Measurements from ENCODE around the gene POGZ. TPM values are rescaled to one million over a fixed set of nuclear protein-coding genes. Genes with fewer than 3 reads are reported as not detected.

Gene POGZ
- total and polyA plus RNA-seq, 2 of the 13 experiments (the other 11 are each of a cell fraction or from before 2014, with no cell fraction given): 15.3 to 45.6 TPM

DNA sequence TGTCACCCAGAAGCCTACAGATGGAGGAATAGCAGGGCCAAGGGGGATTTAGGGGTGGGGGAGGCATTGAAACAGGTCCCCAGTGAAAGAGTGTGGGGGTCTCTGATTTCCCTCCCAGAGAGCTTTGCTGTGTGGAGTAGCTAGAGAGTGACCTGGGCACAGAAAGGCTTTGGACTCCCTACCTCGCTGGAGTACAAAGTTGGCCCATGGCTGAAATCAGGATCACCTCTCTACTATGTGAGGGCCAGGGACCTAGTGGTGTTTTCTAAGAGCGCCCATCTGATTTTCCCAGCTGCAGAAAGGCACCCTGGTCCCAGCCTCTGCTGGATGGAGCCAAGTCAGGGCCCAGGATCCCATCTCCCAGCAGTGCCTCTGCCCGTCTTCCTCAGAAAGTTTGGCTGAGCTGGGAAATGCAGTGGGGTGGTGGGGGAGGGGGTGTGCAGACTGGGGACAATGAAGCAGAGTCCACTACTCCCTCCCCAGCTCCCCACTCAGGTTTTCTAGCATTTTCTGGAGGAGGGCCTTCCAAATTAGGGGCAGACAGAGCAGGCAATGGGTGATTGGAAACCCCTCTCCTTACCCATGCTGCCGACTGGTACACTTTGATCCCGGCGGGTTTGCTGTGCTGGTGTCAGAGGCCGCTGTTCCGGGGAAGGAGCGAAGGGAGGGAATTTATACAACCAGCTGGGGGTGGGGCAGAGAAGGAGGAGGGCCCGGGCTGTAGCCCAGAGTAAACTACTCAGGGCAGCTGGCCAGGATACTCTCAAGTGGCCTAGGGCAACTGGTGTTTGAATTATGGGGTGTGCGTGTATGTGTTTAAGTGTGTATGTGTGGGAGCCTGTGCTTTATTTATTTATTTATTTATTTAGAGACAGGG, 87.0 kb downstream of the POGZ start, which contains the start of gene SELENBP1:
Gene SELENBP1, minus strand, starts transcription at position 648 of the 877 bp plus-strand sequence. Its CDS starts 64 bp downstream, at position 584.
- peak; percentile 93 for ATAC-seq
- Histone ChIP-seq H3K79me2 (ENCODE audit: insufficient read depth, low read length) (peaks cover 5% of the 10 kb centered on the region), H3K4me3 (replicated peaks in 1 of 3; ENCODE audit: insufficient read depth in 1 of 3, low read depth in 2 of 3, low read length in 3 of 3) (peak within 1 kb of the TSS; percentile 61 to 79 (median 70)), H3K27ac (ENCODE audit: extremely low read length, insufficient read depth, low read length) (peak within 1 kb of the TSS; percentile 82), H3K9me3 (ENCODE audit: low read length) (no peaks in the 10 kb centered on the region), H4K20me1 (ENCODE audit: insufficient read depth, low read length) (no peaks in the 10 kb centered on the region), H3K27me3 (ENCODE audit: control insufficient read depth in 1 of 2, insufficient read depth in 2 of 2, low read length in 2 of 2) (no peaks in the 10 kb centered on the region; a peak in 1 of 5 replicates), H3K4me1 (ENCODE audit: insufficient read depth, low read length) (peaks cover 41% of the 10 kb centered on the region), H3K4me2 (ENCODE audit: low read depth, low read length) (peak within 1 kb of the TSS; percentile 98), H2AFZ (ENCODE audit: low read length) (peak within 1 kb of the TSS; percentile 88), H3K9ac (ENCODE audit: insufficient read depth, low read depth, low read length) (peak within 1 kb of the TSS; percentile 67), H3K36me3 (replicated peaks in 1 of 2; ENCODE audit: control insufficient read depth in 1 of 2, insufficient read depth in 2 of 2, low read length in 2 of 2) (peaks cover 0 to 2% of the 10 kb centered on the region in 2 experiments; a peak in 2 of 5 replicates)
- intact Hi-C loops (cut with micrococcal nuclease; ENCODE audit: unreplicated experiment): loop anchor here (1.0 to 2.0 kb wide), 2 partner anchors 20 to 25 kb away; partner anchors contain the start of gene RFX5
- peak; percentile 80 for FAIRE-seq
- CTCF ChIA-PET (ENCODE audit: low intra/inter-chr PET ratio, low total read pairs): no interaction called here
- 0% methylated on average over 8 of the region's 11 CpGs for WGBS (ENCODE audit: low lambda C conversion rate)
- BruUV-seq (replicated peaks): TSS peak; percentile 79
- in situ Hi-C loops (cut with HindIII; ENCODE audit: extremely low pct_ligation_motif_present, low pct_unique_long_range_greater_than_20kb): no loop called here
- POLR2A ChIA-PET: interaction anchor here (0.5 to 2.2 kb wide), 18 partner anchors 13 to 459 kb away, joined by 3 to 24 read pairs (median 4); partner anchors contain the start of genes LYSMD1, PI4KB, PSMB4 and RFX5
- peak; percentile 81 for DNase-seq (ENCODE audit: low spot score)
- TF ChIP-seq FOXA3 (CRISPR knock-in tag; IDR thresholded peaks at IDR 0.05) (0 out of 2 replicates have a peak, but pooled peaks have one; percentile 22), ETV5 (CRISPR knock-in tag; IDR thresholded peaks at IDR 0.05; ENCODE audit: borderline replicate concordance) (peak; percentile 39; the same call in 1 of the 2 replicates), SP1 (IDR thresholded peaks at IDR 0.05) (no peak), SP1 (CRISPR knock-in tag; IDR thresholded peaks at IDR 0.05) (peak; percentile 29; the same call in 1 of the 2 replicates), ZBTB20 (CRISPR knock-in tag; IDR thresholded peaks at IDR 0.05; ENCODE audit: borderline replicate concordance, low read depth) (peak; percentile 28; the same call in 1 of the 2 replicates), DNMT1 (CRISPR knock-in tag; IDR thresholded peaks at IDR 0.05) (no peak), TBX2 (CRISPR knock-in tag; IDR thresholded peaks at IDR 0.05; ENCODE audit: borderline replicate concordance) (peak; percentile 26), CC2D1A (CRISPR knock-in tag; IDR thresholded peaks at IDR 0.05) (no peak), MED1 (CRISPR knock-in tag; IDR thresholded peaks at IDR 0.05) (peak; percentile 44; the same call in 1 of the 2 replicates), POLR2G (IDR thresholded peaks at IDR 0.05; ENCODE audit: low read depth, low read length) (peak; percentile 93), SALL1 (CRISPR knock-in tag; IDR thresholded peaks at IDR 0.05) (peak; percentile 53), HNF4A (CRISPR knock-in tag; IDR thresholded peaks at IDR 0.05) (peak; percentile 67), RELA (CRISPR knock-in tag; IDR thresholded peaks at IDR 0.05) (no peak), ATAD3A (CRISPR knock-in tag; IDR thresholded peaks at IDR 0.05) (no peak), BRD4 (CRISPR knock-in tag; IDR thresholded peaks at IDR 0.05) (peak; percentile 59; the same call in 1 of the 2 replicates), ISL2 (CRISPR knock-in tag; IDR thresholded peaks at IDR 0.05) (peak; percentile 49; the same call in 1 of the 2 replicates), TAF1 (CRISPR knock-in tag; IDR thresholded peaks at IDR 0.05) (peak; percentile 69), KDM5B (CRISPR knock-in tag; IDR thresholded peaks at IDR 0.05; ENCODE audit: borderline replicate concordance) (peak; percentile 45; the same call in 1 of the 2 replicates)
- TF ChIP-seq, protein P1, sequence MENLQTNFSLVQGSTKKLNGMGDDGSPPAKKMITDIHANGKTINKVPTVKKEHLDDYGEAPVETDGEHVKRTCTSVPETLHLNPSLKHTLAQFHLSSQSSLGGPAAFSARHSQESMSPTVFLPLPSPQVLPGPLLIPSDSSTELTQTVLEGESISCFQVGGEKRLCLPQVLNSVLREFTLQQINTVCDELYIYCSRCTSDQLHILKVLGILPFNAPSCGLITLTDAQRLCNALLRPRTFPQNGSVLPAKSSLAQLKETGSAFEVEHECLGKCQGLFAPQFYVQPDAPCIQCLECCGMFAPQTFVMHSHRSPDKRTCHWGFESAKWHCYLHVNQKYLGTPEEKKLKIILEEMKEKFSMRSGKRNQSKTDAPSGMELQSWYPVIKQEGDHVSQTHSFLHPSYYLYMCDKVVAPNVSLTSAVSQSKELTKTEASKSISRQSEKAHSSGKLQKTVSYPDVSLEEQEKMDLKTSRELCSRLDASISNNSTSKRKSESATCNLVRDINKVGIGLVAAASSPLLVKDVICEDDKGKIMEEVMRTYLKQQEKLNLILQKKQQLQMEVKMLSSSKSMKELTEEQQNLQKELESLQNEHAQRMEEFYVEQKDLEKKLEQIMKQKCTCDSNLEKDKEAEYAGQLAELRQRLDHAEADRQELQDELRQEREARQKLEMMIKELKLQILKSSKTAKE (CRISPR knock-in tag; IDR thresholded peaks at IDR 0.05; ENCODE audit: borderline replicate concordance): no peak
- TF ChIP-seq, protein P2, sequence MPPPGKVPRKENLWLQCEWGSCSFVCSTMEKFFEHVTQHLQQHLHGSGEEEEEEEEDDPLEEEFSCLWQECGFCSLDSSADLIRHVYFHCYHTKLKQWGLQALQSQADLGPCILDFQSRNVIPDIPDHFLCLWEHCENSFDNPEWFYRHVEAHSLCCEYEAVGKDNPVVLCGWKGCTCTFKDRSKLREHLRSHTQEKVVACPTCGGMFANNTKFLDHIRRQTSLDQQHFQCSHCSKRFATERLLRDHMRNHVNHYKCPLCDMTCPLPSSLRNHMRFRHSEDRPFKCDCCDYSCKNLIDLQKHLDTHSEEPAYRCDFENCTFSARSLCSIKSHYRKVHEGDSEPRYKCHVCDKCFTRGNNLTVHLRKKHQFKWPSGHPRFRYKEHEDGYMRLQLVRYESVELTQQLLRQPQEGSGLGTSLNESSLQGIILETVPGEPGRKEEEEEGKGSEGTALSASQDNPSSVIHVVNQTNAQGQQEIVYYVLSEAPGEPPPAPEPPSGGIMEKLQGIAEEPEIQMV (CRISPR knock-in tag; IDR thresholded peaks at IDR 0.05; ENCODE audit: low read depth): peak; percentile 22; the same call in 1 of the 2 replicates

All from HepG2 (cell line).